ENCODE results near the gene KRTAP10-12.

DNA sequence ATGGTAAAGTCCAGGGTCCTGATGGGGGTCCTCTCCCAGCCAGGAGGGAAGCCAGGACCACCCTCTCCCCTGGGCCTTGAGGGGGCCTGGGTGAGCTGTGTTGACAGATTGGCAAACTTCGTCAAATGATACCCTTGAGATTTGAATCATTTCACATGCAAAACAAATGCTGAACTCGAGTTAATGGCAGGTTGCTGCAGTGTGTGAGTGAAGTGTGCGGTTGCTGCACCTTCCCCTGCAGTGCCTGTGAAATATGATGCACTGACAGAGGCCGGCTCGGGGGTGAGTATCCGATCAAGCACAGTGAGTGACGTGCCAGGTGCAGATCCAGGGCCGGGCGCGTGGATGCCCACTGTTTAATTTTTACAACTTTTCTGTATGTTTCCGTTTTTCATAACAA, 9.3 kb upstream of the KRTAP10-12 start:
- TF ChIP-seq, protein P1, sequence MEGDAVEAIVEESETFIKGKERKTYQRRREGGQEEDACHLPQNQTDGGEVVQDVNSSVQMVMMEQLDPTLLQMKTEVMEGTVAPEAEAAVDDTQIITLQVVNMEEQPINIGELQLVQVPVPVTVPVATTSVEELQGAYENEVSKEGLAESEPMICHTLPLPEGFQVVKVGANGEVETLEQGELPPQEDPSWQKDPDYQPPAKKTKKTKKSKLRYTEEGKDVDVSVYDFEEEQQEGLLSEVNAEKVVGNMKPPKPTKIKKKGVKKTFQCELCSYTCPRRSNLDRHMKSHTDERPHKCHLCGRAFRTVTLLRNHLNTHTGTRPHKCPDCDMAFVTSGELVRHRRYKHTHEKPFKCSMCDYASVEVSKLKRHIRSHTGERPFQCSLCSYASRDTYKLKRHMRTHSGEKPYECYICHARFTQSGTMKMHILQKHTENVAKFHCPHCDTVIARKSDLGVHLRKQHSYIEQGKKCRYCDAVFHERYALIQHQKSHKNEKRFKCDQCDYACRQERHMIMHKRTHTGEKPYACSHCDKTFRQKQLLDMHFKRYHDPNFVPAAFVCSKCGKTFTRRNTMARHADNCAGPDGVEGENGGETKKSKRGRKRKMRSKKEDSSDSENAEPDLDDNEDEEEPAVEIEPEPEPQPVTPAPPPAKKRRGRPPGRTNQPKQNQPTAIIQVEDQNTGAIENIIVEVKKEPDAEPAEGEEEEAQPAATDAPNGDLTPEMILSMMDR (IDR thresholded peaks at IDR 0.05; ENCODE audit: poor library complexity) = no peak
- TF ChIP-seq EZH2 (IDR thresholded peaks at IDR 0.05; ENCODE audit: borderline replicate concordance) (no peak), EZH2phosphoT487 (IDR thresholded peaks at IDR 0.05; ENCODE audit: low read depth, severe bottlenecking, unreplicated experiment) (no peak)
